Brain pericyte (primary cell): ENCODE measurements around the gene TRMU.
"Not testable (repeated sequence)": the region's sequence is repeated elsewhere in the genome, so short reads cannot be mapped to it uniquely, and the experiment has no call there.

ENCODE experiments used
- DNase-seq: peaks from one replicate; pipeline ENCODE4 v3.0.0-alpha.2; 2012; ENCODE audit warnings: low read depth, low spot score

TRMU gene

DNA sequence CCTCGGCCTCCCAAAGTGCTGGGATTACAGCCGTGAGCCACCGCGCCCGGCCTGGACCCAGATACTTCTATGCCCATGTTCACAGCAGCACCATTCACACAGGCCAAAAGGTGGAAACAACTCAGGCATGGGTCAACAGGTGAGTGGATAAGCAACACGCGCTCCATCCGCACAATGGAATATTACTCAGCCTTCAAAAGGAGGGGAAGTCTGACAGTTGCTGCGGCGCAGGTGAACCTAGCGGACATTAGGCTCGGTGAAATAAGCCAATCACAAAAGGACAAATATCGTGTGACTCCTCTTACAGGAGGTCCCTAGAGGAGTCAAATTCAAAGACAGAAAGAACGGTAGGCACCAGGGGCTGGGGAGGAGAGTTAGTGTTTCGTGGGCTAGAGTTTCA, 47.0 kb downstream of the TRMU start:
- no peak for DNase-seq

DNA sequence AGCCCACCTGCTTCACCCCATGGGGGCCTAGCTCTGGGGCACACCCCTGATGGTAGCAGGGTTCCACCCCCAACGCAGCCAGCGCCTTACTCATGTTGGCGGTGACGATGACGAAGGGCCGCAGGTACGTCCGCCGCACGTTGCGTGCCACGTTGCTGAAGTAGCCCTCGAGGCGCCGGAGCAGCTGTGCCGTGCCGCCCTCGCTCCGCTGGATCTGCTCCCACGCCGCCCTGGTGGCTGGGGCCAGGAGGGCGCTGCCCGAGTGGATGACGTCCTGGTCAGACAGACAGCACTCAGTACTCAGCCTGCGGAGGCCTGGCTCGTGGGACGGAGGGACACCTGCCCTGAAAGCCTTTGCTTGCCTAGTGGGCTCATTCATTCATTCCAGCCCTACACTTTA, 50.8 kb downstream of the TRMU start:
- no peak for DNase-seq

DNA sequence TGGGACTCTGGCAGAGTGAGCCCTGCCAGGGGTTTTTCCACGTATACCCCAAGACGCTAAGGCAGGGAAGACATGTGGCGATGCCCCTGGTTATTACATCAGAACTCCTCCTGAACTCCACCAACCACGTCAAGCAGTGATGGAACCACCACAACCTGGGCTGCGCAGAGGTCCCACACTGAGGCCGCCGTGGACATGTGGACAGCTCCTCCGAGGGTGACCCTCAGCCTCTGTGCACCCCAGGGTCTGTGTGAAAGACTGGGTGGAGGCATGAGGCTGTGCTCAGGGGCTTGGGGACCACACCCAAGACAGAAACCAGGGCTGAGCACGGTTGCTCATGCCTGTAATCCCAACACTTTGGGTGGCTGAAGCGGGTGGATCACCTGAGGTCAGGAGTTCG, 52.2 kb downstream of the TRMU start:
- no peak for DNase-seq

DNA sequence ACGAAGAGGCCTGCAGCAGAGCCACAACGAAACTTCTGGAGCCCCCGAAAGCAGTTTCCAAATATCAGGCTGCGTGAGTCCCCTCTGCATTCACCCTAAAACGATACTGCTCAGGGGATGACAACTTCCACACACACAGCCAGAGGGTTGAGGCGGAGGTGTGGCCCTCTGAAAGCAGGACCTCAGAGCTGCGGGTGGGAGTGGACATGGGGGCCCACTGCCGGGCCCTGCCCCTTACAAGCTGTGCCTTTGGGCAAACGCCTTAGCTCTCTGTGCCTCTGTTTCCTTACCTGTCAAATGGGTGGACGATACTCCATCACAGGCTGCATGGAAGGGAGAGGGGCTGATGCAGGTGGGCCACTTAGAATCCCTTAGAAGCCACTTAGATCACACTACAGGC, 53.1 kb downstream of the TRMU start:
- DNase-seq, result no peak

DNA sequence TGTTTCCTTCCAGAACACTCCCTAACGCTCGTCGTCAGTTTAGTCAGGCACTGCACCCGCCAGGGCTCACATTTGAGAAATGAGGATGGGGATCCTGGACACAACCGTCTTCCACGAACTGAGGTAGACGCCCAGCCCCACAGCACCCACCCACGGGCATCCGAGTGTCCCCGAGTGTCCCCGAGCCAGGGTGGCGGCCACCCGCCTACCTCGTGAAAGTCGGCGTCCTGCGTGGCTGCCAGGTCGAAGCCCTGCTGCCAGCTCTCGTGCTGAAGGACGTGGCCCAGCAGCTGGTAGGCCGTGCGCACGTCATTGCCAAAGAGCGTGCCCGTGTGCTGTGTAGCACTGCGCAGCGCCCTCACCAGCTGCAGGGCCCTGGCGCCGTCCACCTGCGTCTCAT, 53.6 kb downstream of the TRMU start:
- DNase-seq, result no peak

DNA sequence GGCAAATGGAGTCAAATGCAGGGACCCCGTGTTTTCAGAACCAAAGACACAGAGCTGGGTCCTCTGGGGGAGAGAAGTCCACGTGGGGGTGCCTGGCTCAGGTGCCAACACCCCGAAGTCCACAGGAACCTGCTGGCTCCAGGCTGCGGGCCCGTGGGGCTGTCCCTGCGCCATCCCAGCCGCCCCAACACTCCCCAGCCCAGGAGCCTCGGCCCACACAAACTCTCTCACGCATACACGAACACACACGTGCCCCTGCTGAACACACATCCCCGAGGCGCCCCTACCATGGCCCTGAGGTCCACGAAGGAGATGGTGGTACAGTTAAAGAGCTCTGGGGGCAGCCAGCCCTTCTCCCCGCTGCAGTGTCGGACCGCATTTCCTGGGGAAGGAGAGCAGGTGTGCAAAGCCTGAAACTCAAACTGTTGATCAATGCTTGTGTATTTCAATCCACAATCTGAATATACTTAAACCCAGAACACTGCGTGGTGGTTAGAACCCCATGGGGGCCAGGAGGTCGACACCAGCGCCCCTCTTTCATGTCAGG, 54.7 kb downstream of the TRMU start:
- no peak for DNase-seq

DNA sequence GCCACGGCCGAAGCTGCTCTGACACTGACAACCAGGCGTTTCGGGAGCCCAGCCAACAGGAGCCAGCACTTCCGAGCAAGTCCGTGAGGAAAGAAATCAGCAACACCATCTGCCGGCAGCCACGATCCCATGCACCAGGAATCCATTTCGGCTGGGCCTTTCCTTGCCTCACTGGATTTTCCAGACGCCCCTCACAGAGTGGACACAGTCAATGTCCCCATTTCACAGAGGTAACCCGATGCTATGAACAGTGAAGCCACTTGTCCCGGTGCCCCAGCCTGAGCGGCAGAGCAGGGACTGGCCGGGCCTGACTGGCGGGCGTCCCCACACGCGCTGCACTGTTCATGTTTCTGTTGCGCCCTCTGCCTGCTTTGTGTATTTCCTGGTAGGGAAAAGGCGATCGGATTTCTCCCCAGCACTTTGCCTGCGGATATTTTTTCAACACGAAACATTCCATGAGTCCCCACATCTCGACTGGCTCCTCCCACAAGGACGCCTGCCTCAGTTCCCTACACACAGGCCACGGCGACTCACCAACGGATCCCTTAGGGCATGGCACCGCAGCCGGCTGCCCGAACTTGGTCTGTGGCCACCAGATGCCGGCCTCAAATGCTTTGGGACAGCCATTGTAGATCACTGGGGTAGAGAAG, 55.3 kb downstream of the TRMU start:
- peak; percentile 15 for DNase-seq

DNA sequence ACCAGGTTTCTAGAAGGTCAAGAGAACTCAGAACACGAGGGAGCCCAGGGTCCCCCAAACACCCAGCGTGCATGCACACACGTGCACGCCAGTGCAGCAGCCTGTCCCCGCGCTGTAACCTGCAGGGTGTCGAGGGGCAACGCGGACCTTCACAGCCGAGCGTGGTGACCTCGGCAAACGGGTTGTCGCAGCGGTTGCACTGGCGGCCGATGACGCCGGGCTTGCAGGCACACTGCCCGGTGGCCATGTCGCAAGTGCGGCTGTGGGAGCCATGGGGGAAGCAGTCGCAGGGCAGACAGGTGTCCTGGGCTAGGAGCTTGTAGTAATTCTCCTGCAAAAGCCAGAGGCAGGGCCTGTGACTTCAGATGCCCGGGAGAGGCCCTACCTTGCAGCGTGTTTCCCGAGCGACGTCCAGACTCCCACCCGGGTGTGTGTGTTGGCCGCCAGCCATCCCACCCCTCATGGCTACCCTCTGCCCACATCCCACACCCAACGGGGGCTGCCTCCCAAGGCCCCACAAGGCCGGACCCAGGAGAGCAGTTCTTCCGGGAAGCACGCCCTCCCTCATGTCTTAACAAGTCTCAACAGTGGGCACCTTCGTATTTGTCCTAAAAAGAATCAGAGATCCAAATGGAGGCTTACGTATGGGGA, 56.1 kb downstream of the TRMU start:
- DNase-seq, result no peak

DNA sequence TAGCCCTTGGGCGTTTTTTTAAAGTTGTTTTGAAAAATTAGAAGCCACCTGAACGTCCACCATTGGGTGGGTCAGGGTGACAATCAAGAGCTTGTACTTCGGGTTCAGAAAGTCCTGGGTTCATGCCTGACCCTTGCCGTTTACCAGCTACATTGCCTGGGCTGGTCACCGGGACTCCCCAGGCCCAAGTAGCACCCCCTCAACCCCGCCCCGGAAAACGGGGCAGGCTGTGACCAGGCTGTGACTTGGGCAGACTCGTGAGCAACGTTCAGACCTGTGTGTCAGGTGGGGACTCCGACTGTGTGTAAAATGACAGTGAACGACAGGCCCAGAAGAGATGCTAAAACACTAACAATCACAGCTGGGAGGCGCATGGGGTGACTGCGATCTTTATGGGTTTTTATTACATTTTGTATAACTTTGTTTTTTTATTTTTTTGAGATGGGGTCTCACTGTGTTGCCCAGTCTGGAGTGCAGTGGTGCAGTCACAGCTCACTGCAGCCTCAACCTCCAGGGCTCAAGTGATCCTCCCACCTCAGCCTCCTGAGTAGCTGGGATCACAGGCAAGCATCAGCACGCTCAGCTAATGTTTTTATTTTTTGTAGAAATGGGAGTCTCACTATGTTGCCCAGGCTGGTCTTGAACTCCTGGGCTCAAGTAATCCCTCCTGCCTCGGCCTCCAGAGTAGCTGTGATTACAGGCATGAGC, 56.8 kb downstream of the TRMU start:
- no peak for DNase-seq

DNA sequence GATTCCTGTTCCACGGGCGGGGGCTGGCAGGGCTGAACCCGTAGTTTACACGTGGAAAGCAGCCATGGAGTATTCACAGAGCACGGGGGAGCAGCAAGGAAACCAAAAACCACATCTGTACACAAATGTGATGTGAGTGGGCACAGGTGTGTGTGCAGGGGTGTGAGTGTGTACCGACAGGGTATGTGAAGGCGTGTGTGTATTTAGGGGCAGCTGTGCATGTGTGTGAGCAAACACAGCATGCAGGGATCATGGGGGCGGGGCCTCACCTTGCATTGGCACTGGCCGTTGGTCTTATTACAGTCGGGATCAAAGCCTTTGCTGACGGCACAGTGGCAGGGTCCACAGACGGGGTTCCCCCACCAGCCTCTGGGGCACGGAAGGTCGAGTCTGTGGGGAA, 58.4 kb downstream of the TRMU start:
- DNase-seq, result no peak

DNA sequence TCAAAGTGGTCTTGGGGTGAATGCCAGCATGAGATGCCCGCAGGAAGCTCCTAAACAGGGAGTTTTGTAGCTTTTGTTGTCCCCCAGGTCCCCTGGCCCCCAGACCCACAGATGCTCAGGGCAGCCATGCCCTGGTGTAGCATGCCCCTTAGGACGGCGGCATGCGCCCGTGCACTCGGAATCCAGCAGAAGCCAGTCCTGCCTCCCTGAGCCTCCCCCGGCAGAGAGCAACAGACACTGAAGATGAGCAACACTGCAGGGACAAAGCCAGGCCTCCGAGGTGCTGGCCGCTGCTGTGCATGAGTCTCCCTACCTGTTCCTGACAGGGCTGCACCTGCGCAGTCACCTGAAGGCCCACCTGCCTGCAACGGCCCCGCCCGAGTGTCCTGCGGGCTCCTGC, 59.1 kb downstream of the TRMU start:
- no peak for DNase-seq

DNA sequence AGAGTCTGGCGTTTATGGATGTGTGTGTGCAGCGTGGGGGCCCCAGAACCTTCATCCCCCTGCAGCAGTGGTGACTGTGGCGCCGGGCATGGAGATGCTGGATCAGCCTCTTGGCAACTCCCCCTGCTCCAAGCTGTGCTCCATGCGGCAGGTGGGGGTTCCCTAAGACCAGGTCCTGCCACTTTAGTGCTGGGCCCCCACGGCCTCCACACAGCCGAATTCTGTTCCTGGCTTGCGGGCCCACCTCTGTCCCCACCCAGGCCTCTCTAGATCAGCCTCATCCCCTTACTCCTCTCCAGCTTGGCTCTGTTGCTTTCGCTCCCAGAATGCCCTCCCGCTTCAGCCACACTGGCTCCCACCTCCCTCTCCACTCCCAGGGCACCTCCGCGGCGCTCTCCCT, 59.6 kb downstream of the TRMU start:
- DNase-seq, result no peak

DNA sequence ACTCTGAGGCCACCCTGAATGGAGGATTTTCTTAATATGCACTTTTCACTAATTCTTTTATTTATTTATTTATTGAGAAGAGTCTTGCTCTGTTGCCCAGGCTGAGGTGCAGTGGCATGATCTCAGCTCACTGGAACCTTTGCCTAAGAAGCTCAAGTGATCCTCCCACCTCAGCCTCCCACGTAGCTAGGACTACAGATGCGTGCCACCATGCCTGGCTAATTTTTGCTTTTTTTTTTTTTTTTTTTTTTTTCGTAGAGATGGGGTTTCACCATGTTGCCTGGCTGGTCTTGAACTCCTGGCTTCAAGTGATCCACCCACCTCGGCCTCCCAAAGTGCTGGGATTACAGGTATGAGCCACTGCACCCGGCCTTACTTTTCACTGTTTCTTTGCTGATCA, 61.5 kb downstream of the TRMU start:
- not testable (repeated sequence) for DNase-seq

DNA sequence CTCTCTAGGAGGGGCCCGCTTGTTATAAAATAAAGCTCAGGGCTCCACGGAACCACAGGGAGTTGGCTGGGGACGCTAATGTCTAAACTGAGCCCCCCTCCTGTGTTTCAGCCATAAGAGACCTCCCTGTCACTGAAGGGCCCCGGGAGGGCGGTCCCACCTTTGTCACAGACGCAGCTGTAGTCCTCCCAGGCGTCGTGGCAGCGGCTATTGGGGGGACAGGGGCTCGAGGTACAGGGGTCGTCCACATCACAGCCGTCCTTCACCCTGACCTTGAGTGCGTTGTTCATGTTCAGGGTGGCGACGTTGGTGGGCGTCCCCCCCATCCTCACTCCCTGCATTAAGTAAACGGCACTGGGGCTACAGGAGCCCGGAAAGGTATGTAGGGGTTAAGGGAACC, 62.0 kb downstream of the TRMU start:
- DNase-seq, result no peak

DNA sequence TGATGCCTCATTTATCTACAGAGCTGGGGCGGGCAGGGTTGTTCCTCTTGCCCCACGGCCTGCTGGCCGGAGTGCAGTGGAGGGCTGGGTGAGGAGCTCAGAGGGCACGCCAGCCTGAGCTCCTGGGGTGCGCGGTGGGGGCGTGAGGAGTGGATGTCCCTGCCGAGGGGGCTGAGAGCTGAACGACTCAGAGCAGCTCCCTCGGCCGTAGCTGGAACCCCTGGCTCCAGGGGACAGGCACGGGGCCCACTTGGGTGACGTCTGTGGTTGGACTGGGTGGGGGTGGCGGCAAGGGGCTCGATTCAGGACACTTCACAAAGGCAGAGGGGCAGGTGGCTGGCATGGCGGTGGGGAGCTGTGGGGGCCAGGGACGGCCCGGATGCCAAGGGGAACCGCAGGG, 62.4 kb downstream of the TRMU start:
- DNase-seq, result no peak

DNA sequence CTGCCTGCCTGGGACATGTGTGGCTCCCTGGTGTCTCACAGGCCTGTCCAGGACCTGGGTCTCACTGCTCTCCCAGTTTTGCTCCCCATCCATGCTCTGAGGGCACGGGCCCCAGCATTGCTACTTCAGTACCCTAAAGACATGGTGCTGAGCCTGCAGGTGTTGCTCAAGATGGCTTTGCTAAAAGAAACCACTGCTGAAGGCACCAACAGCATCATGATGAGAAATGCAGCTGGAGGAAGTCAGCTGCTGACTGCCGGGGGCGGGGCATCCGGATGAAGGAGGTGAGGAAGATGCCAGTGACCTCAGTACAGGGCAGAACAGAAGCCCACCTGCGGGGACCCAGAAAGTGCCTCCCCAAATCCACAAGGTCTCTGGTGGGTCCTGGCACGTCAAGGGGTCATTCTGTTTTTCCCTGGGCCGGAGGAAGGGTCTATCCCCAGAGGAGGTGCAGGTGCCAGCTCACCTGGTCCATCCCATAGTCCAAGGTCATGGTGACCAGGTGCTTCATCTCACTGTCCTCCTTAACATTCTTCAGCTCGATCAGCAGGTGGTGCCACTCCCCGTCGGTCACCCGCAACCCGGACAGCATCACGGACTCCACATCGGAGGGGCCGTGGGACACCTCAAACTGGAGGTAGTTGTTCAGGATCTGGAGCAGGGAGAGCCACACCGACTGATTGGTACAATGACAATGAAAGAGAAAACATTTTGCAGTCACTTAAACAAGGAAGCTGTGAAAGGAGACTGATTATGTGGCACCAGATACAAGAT, 63.9 kb downstream of the TRMU start:
- no peak for DNase-seq

DNA sequence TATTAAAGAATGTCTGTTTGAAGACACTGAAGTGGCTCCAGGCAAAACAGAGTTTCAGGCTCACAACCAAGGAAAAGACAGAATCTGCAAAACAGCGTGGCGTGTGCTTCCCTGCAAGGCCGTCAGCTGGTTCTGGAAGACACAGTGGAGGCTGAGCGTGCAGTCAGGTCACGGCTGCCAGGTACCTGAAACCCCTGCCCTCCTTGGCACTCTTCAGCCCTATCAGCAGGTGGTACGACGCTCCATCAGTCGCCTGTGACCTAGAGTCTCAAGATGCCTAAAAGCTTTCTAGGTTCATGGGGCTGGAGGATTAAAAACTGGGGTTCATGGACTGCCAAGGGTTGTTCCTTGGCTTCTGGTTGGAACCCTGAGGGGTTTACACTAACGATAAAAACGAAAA, 65.9 kb downstream of the TRMU start:
- no peak for DNase-seq

DNA sequence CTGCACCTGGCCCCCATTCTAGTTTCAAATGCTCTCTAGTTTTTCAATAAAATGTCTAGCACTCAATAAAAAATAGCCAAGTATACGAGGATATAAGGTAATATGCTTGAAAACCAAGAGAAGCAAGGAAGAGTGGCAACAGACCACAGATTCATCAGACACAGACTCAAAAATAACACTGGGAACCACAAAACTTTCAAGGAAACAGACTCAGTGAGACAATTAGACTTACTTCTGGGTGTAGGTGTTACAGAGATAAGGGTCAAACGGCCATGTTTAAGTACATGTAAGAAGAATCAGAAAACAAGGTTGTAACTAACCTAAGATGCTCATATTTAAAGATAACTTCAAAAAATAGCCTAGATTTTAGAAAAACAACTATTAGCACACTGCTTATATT, 67.0 kb downstream of the TRMU start:
- DNase-seq, result no peak

DNA sequence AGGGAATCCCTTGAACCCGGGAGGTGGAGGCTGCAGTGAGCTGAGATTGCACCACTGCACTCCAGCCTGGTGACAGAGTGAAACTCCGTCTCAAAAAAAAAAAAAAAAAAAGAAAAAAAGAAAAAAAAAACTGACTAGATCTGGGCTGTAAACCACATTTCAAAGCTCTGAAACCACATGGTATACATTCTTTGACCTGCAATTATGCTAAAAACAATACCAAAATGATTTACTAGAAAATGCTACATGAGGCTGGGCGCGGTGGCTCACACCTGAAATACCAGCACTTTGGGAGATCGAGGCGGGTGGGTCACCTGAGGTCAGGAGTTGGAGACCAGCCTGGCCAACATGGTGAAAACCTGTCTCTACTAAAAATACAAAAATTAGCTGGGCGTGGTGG, 68.4 kb downstream of the TRMU start:
- not testable (repeated sequence) for DNase-seq

DNA sequence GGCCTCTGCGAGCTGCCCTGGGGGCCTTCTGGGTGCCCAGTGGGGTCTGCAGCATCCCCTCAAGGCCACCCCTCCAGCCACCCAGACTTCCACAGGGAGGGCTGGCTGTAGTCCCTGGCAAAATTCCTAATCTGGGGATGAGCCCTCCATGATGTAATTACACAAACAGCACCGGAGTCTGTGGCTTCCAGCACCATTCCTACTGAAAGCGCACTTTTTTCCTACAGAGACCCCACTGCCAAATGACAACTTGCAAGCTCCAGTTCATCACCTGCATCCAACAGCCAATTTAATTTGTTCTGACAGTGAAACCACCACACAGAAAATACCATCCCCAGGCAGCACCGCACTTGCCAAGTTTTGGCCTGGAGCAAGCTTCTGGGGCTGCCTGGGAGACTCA, 70.4 kb downstream of the TRMU start:
- no peak for DNase-seq

DNA sequence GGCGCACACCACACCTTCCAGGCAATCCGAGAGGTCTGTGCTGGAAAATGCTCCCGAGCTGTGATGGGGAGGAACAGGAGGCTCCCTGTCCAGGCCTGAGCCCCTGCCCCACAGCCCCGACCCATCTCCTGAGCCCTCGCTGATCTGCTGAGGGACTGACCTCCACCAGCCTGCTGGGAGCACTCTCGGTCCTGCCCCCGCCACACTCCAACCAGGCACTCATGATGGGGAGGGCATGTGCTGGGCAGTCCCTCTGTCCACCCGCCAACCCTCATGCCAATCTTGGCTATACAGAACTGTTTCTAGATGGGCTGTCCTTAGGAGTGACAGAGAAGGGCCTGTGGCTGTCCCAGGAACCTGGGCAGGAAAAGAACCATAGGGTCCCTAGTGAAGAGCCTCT, 70.8 kb downstream of the TRMU start:
- DNase-seq, result no peak

DNA sequence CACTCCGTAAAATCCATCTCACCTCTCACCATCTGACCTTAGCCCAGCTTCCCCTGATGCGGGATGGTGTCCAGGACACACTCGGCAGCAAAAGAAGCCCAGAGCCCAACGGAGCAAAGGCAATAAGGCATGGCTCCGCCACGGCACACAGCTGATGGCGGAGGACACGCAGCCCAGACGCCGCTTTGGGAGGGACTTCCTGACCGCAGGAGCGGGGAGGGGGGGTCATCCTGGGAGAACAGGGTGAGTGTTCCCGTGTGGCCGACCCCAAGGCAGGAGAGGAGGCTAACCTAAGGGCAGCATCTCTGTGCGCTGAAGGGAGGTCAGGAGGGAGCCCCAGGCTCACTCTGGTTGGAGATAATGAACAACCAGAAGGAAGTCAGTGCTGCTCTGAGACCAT, 71.3 kb downstream of the TRMU start:
- no peak for DNase-seq
